Measurements from ENCODE around the gene OR7G3.

The OR7G3 gene

DNA sequence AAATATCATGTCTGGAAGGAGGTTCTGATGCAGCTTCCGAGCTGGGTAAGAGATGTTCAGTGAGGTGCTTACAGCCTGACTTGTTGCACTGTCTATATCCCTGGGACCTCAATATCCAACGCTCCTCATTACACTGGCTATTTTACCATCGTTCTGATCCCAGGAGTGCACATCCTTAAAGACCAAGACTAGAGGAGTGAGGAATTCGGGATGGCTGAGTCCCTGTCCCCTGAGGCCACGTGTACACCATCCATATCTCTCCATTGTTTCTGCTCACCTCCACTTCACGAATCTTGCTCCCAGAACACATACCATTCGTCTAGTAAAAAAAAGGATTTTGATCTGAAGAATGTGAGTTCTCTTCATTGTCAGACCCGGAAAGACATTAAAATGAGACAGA, 19.4 kb downstream of the OR7G3 start, which contains the start of gene OR7G2:
Gene OR7G2 (minus strand): TSS at position 101 of the 400 bp plus-strand sequence. CDS start 4,232 bp downstream, outside the sequence.
- DNase-seq (ENCODE audit: low spot score): no peak

DNA sequence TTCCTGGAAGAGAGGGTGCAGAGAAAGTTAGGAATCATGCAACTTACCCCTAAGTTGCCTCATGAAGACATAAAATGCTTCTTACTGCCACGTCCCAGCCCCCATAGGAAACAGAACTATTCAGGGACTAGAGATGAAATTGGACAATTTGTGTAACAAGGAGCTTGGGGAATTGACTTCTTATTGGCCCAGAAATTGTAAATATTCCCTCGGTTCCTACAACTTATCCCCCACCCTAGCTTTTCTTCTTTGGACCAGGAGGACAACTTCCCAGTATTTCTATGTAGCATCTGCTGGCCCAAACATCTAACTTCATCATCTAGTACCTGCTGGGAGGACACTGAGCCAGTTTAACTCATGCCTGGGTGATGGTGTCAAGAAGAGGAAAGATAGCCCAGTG, 40.0 kb downstream of the OR7G3 start, which contains the start of gene OR1M1:
Gene OR1M1 (plus strand): TSS at position 301 of the 400 bp plus-strand sequence. CDS start 6,184 bp downstream, outside the sequence.
- DNase-seq (ENCODE audit: low spot score): no peak

GRCh38 chr19:9078651-9079050, 48.1 kb downstream of the OR7G3 start:
- no peak for DNase-seq (ENCODE audit: low spot score)

DNA sequence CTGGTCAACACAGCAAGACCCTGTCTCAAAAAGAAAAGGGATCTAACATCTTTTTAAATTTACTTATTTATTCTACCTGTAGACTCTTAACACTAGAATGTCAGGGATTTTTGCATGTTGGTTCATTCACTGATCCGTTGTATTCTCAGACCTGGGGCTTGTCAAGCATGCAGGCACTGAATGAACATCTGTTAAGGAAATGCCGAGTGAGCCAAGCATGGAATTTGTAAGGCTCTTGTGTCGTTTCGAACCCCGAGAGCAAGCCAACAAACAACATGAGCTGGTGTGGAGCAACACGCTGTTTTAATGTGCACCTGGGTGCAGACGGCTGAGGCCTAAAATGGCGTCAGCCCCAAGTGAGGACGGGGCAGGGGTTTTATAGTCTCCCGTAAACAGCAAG, 49.8 kb downstream of the OR7G3 start:
- no peak for DNase-seq (ENCODE audit: low spot score)
